ENCODE results near the gene ABCA1.

DNA sequence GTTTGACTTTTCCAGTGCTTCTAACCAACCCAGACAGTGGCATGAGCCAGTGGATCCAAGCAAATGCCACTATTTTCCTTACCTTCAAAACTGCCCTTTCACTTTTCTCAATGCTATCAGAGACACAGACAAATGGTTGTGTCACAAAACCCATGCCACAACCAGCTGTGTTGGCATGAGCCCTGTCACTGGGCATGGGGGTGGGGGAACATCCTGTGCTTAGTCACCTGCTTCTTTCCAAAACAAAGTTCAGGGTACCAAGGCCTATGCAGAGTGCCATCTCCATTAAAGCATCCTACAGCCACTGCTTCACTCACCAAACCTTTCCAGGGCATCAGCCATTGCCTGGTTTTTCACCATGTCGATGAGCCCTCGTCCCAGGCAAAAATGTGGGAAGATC, 133.9 kb downstream of the ABCA1 start:
- TF ChIP-seq FOXA1 (IDR thresholded peaks at IDR 0.05): no peak
- no peak for TF ChIP-seq ZNF384 (IDR thresholded peaks at IDR 0.05)
- TF ChIP-seq FOXK2 (IDR thresholded peaks at IDR 0.05): no peak
- TF ChIP-seq, protein P1, sequence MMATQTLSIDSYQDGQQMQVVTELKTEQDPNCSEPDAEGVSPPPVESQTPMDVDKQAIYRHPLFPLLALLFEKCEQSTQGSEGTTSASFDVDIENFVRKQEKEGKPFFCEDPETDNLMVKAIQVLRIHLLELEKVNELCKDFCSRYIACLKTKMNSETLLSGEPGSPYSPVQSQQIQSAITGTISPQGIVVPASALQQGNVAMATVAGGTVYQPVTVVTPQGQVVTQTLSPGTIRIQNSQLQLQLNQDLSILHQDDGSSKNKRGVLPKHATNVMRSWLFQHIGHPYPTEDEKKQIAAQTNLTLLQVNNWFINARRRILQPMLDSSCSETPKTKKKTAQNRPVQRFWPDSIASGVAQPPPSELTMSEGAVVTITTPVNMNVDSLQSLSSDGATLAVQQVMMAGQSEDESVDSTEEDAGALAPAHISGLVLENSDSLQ (IDR thresholded peaks at IDR 0.05): no peak
- TF ChIP-seq ELF4 (IDR thresholded peaks at IDR 0.05): no peak
- TF ChIP-seq SUZ12 (IDR thresholded peaks at IDR 0.05): no peak
- no peak for TF ChIP-seq TARDBP (IDR thresholded peaks at IDR 0.05)
- no peak for TF ChIP-seq SP1 (IDR thresholded peaks at IDR 0.05)
- TF ChIP-seq FOXM1 (IDR thresholded peaks at IDR 0.05; ENCODE audit: borderline replicate concordance): no peak
- TF ChIP-seq ARNT (IDR thresholded peaks at IDR 0.05): no peak
- no peak for TF ChIP-seq BHLHE40 (IDR thresholded peaks at IDR 0.05; ENCODE audit: borderline replicate concordance)
- TF ChIP-seq HDGF (IDR thresholded peaks at IDR 0.05; ENCODE audit: borderline replicate concordance): no peak
- no peak for TF ChIP-seq L3MBTL2 (conservative IDR thresholded peaks at IDR 0.05)
